PC-9 (cell line): ENCODE results near the gene MRPS27.

Experiments used
- EZH2 ChIP-seq: fragments of 200-600 bp; sonication (generic); IDR thresholded peaks from 2 replicates; pipeline ENCODE4 v1.8.0; 2017; ENCODE audit warnings: antibody characterized with exemption, low read depth
- TF ChIP-seq, protein P1 (sequence below): fragments of 200-600 bp; sonication (generic); conservative IDR thresholded peaks from 2 replicates; pipeline ENCODE4 v1.6.1; 2017; ENCODE audit warnings: mixed run types, antibody characterized with exemption, mild to moderate bottlenecking, moderate library complexity

DNA sequence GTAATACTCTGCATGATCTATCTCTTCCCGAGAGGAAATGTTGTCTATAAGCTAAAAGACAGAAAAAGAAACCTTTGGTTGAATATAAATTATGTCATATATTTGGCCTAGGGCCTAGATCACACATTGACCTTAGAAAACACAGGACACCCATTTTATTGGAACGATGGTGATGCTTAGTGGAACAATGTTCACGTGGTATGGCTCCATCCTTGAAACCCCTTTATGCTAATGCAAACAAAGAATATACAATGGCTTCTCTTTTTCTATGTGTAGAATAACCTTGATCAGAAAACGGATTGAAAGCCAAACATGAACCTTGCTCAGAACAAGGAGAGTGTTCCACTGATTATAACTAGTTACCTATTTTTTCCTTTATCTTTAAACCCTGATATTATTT, 24.5 kb downstream of the MRPS27 start:
- TF ChIP-seq, protein P1, sequence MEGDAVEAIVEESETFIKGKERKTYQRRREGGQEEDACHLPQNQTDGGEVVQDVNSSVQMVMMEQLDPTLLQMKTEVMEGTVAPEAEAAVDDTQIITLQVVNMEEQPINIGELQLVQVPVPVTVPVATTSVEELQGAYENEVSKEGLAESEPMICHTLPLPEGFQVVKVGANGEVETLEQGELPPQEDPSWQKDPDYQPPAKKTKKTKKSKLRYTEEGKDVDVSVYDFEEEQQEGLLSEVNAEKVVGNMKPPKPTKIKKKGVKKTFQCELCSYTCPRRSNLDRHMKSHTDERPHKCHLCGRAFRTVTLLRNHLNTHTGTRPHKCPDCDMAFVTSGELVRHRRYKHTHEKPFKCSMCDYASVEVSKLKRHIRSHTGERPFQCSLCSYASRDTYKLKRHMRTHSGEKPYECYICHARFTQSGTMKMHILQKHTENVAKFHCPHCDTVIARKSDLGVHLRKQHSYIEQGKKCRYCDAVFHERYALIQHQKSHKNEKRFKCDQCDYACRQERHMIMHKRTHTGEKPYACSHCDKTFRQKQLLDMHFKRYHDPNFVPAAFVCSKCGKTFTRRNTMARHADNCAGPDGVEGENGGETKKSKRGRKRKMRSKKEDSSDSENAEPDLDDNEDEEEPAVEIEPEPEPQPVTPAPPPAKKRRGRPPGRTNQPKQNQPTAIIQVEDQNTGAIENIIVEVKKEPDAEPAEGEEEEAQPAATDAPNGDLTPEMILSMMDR: no peak
- TF ChIP-seq EZH2: no peak
